VCaP (cell line): ENCODE measurements around the gene SMIM5.

ENCODE experiments used
- H3K27ac ChIP-seq: fragments of 450-650 bp; 2 replicates; pipeline ENCODE4 v1.5.1; 2017
- TF ChIP-seq, protein P1 (sequence below): fragments of 450-650 bp; conservative IDR thresholded peaks from 2 replicates; pipeline ENCODE4 v1.5.1; 2017; ENCODE audit warnings: mild to moderate bottlenecking, moderate library complexity

Gene SMIM5

DNA sequence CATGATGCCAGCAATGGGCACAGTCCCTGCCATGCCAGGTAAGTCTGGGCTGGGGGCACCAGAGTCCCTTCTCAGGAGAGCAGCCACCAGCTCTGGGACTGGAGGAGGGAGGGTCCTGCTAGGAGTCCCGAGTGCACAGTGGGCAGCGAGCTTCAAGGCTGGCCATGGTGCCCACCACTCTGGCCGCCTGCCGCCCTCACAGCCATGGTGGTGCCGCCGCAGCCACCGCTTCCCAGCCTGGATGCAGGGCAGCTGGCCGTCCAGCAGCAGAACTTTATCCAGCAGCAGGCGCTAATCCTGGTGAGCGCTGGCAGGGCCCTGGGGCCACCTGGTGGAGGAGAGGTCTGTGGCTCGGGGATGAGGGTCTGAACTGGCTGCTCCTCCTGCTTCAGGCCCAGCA lies 17.9 kb upstream of the SMIM5 start:
- no peak overlapping the region for H3K27ac ChIP-seq
- TF ChIP-seq, protein P1, sequence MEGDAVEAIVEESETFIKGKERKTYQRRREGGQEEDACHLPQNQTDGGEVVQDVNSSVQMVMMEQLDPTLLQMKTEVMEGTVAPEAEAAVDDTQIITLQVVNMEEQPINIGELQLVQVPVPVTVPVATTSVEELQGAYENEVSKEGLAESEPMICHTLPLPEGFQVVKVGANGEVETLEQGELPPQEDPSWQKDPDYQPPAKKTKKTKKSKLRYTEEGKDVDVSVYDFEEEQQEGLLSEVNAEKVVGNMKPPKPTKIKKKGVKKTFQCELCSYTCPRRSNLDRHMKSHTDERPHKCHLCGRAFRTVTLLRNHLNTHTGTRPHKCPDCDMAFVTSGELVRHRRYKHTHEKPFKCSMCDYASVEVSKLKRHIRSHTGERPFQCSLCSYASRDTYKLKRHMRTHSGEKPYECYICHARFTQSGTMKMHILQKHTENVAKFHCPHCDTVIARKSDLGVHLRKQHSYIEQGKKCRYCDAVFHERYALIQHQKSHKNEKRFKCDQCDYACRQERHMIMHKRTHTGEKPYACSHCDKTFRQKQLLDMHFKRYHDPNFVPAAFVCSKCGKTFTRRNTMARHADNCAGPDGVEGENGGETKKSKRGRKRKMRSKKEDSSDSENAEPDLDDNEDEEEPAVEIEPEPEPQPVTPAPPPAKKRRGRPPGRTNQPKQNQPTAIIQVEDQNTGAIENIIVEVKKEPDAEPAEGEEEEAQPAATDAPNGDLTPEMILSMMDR, result no peak

DNA sequence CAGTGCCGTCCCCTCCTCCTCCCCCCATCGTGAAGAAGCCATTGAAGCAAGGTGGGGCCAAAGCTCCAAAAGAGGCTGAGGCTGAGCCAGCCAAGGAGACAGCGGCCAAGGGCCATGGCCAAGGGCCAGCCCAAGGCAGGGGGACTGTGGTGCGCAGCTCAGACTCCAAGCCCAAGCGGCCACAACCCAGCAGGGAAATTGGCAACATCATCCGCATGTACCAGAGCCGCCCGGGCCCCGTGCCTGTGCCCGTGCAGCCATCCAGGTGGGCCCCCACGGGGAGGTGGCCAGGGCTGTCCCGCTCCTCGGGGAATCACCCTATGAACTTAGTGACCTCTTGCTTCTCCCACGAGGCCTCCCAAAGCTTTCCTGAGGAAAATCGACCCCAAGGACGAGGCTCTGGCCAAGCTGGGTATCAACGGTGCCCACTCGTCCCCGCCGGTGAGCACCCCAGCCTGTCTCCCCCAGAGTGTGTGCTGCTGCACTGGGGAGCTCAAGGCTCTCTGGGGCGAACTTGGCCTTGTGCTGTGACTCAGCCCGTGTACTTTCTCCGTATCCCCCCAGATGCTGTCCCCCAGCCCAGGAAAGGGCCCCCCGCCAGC lies 16.6 kb upstream of the SMIM5 start:
- TF ChIP-seq, protein P1, result no peak
- H3K27ac ChIP-seq, result no peak overlapping the region

DNA sequence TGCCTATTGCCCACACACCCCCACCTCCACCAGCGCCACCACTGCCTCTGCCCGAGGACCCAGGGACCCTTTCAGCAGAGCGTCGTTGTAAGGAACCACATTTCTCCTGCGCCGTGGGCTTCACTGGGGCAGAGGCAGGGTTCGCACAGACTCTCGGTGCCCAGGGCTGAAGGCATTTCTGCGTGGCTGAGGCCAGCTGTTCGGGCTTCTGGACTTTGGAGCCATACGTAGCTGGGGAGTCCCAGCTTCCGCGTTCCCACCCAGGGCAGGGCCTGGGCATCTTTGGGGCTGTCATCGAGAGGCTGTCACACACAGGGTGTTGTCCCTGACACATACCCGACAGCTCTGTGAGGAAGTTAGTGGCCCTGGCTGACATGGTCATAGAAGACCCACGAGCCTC lies 16.0 kb upstream of the SMIM5 start:
- TF ChIP-seq, protein P1, result no peak
- H3K27ac ChIP-seq, result no peak overlapping the region

DNA sequence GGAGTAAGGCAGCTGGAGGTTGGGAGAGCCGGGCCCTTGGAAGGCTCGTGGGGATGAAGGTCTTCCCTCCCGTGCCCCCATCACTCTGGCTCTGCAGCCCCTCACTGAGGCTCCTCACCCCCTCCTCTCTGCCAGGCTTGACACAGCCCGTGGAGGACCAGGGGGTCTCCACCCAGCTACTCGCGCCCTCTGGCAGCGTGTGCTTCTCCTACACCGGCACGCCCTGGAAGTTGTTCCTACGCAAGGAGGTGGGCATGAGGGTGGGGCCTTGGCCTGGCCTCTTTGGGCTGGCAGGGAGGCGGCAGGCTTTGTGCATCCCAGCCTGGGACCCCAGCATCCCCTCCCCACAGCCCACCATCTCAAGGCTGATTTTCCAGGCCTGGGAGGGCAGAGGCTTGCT lies 15.6 kb upstream of the SMIM5 start:
- TF ChIP-seq, protein P1, result no peak
- no peak overlapping the region for H3K27ac ChIP-seq

DNA sequence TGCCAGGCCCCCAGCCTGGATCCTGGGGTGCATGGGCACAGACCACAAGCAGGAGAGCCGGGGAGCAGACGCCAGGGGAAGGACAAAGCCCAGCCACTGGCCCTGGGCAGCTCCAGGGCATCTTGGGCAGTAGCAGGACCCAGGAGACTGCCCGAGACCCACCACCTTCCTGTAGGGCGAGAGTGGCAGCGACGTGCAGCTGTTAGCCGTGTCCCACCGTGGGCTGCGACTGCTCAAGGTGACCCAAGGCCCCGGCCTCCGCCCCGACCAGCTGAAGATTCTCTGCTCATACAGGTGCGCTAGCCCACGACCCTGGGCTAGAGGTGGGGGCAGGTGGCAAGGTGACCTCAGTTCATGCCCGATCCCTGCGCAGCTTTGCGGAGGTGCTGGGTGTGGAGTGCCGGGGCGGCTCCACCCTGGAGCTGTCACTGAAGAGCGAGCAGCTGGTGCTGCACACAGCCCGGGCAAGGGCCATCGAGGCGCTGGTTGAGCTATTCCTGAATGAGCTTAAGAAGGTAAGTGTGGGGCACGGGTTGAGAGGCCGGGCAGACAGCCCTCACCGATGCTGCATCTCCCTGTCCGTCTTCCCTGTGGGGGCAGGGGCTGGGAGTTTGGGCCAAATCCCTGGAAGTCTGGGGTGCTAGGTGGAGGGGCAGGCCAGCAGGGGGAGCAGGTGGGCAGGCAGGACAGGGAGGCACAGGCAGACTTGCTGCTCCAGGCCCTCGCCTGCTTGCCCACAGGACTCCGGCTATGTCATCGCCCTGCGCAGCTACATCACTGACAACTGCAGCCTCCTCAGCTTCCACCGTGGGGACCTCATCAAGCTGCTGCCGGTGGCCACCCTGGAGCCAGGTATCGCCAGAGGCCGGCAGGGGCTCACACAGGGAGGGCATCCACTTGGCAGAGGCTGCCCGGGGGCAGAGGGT lies 13.5 kb upstream of the SMIM5 start:
- H3K27ac ChIP-seq, result no peak overlapping the region
- TF ChIP-seq, protein P1, result peak; percentile 56

DNA sequence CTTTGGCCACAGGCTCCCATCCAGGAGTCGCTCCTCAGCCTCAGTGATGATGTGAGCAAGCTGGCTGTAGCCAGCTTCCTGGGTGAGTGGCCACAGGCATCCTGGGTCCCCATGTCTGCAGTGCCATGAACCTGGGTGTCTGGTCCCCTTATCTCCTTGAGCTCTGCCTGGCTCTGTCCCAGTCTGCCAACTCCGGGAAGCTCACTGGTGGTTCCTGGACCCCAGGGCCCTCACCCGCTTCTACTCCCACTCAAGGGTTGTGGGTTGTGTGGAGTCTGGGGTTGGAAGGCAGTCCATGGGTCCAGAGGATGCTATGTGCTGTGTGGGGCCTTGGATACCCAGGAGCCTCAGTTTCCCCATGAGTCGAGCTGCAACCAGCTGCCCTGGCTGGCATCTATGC lies 11.7 kb upstream of the SMIM5 start:
- TF ChIP-seq, protein P1, result no peak
- H3K27ac ChIP-seq, result no peak overlapping the region

DNA sequence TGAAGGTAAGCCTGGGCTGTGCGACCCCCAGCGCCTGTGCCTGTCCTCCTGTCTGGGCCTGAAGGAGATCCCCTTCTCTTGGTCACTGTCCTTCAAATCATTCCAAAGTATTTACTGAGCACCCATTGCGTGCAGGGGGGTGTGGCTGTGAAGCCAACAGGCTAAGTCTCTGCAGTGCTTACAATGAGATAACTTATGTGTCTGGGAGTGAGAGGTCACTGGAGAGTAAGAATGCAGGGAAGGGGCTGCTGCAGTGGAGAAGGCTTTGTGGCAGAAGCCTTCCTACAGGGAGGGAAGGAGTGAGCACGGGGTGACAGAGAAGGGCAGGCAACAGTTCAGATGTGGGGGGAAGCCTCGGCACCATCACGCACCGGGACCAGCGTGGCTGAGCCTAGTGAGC lies 11.2 kb upstream of the SMIM5 start:
- H3K27ac ChIP-seq, result no peak overlapping the region
- TF ChIP-seq, protein P1, result no peak
